A673 (cell line): ENCODE data around the gene RAPGEF5.

Source experiments
- EZH2 ChIP-seq: fragments of 200-600 bp; sonication (generic); IDR thresholded peaks from 2 replicates; pipeline ENCODE4 v1.6.1; 2017; ENCODE audit warnings: borderline replicate concordance, low read depth, mild to moderate bottlenecking, mixed read lengths, antibody characterized with exemption, low read length; ENCODE audit not compliant: poor library complexity, severe bottlenecking
- TF ChIP-seq, protein P1 (sequence below): fragments of 300-800, 200-600 bp; sonication (generic); conservative IDR thresholded peaks from 2 replicates; pipeline ENCODE4 v1.5.1; 2017; ENCODE audit warnings: low read depth, mild to moderate bottlenecking, antibody characterized with exemption, low read length, moderate library complexity, mixed read lengths

DNA sequence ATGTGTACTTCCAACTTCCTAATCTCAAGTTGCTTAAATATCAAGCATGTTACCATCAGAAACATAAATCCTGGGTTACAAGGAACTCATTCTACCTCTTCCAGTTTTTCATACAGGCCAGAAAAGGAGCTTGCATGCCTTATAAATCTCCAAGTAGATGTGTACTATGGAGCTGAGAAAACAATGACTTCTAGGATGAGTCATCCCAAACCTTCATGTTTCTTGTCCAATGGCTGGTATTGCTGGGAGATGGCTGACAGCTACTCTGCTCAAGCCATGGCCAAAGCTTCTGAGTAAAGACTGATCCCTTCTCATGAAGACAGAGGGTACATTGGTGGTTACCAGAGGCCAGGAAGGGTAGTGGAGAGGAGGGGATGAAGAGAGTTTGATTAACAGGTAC is 8.6 kb downstream of the RAPGEF5 start:
- TF ChIP-seq, protein P1, sequence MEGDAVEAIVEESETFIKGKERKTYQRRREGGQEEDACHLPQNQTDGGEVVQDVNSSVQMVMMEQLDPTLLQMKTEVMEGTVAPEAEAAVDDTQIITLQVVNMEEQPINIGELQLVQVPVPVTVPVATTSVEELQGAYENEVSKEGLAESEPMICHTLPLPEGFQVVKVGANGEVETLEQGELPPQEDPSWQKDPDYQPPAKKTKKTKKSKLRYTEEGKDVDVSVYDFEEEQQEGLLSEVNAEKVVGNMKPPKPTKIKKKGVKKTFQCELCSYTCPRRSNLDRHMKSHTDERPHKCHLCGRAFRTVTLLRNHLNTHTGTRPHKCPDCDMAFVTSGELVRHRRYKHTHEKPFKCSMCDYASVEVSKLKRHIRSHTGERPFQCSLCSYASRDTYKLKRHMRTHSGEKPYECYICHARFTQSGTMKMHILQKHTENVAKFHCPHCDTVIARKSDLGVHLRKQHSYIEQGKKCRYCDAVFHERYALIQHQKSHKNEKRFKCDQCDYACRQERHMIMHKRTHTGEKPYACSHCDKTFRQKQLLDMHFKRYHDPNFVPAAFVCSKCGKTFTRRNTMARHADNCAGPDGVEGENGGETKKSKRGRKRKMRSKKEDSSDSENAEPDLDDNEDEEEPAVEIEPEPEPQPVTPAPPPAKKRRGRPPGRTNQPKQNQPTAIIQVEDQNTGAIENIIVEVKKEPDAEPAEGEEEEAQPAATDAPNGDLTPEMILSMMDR: no peak
- TF ChIP-seq EZH2: no peak
